Measurements from ENCODE around the gene C12orf54. TPM values are rescaled to one million over a fixed set of nuclear protein-coding genes. Genes with fewer than 3 reads are reported as not detected.

C12orf54 gene
- total and polyA plus RNA-seq, 2 of the 8 experiments (the other 6 are each of a cell fraction or from before 2014, with no cell fraction given) = not detected

DNA sequence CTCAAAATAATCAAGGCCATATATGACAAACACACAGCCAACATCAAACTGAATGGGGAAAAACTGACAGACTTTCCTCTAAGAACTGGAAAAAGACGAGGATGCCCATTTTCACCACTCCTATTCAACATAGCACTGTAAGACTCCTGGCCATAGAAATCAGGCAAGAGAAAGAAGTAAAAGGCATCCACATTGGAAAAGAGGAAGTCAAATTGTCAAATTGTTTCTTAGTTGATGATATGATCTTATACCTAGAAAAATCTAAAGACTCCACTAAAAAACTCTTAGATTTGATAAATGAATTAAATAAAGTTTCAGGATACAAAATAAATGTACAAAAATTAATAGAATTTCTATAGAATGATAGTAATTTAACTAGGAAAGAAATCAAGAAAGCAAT is 54.3 kb downstream of the C12orf54 start:
- DNase-seq (ENCODE audit: low read depth in 1 of 2, low spot score in 2 of 2) (no peak), FAIRE-seq (no peak)
- H2BK12ac ChIP-seq (ENCODE audit: low read depth, low read length) = no peak overlapping the region
- ChIA-PET CTCF (ENCODE audit: partially characterized antibody) (interaction anchor here (10.3 kb wide), 1 partner anchor 81 kb away, joined by 388 read pairs; no protein-coding TSS in a partner anchor), POLR2A (ENCODE audit: partially characterized antibody) (no interaction called here)
- H4K8ac ChIP-seq (ENCODE audit: extremely low read depth, insufficient read depth, low read length) = no peak overlapping the region
- H3K23me2 ChIP-seq (ENCODE audit: low read depth, low read length) = no peaks in the 10 kb centered on the region
- H3K79me2 ChIP-seq (ENCODE audit: control insufficient read depth in 1 of 2, insufficient read depth in 2 of 2, low read length in 2 of 2) = no peaks in the 10 kb centered on the region
- H3K18ac ChIP-seq (ENCODE audit: extremely low read depth, low read length) = no peak overlapping the region
- no peak overlapping the region for H4K5ac ChIP-seq (ENCODE audit: insufficient read length, low read depth, low read length)
- H3K4me3 ChIP-seq (ENCODE audit: extremely low read depth in 1 of 4, insufficient read depth in 2 of 4, low read depth in 3 of 4, low read length in 4 of 4) = no peak overlapping the region
- H3K9me3 ChIP-seq (ENCODE audit: insufficient read depth in 2 of 2, low read depth in 1 of 2, low read length in 1 of 2) = no peaks in the 10 kb centered on the region
- 90% methylated on average over 1 of the region's 1 CpG; no CpG with 5 or more reads in 1 of the 2 experiments for WGBS, 2 experiments (ENCODE audit: extremely low coverage in 1 of 2, insufficient coverage in 1 of 2, insufficient read length in 1 of 2, insufficient replicate concordance in 2 of 2, low coverage in 1 of 2, low lambda C conversion rate in 2 of 2, missing lambda C conversion rate in 1 of 2)
- no peak overlapping the region for H3K27ac ChIP-seq (ENCODE audit: low read depth, low read length)
- H3K27me3 ChIP-seq (replicated peaks in 1 of 4; ENCODE audit: control insufficient read depth in 3 of 4, extremely low read depth in 1 of 4, insufficient read depth in 3 of 4, low read length in 3 of 4) = no peaks in the 10 kb centered on the region
- no peak overlapping the region for H2BK5ac ChIP-seq (ENCODE audit: low read depth, low read length)
- no peak overlapping the region for H4K91ac ChIP-seq (replicated peaks; ENCODE audit: insufficient read length, low read length)
- no peaks in the 10 kb centered on the region for H3K36me3 ChIP-seq (ENCODE audit: control insufficient read depth in 2 of 4, insufficient read depth in 4 of 4, low read length in 3 of 4)
- H3K79me1 ChIP-seq (ENCODE audit: low read depth, low read length) = no peaks in the 10 kb centered on the region
- no peaks in the 10 kb centered on the region for H4K20me1 ChIP-seq (replicated peaks in 1 of 2; ENCODE audit: control insufficient read depth in 1 of 2, insufficient read depth in 2 of 2, low read length in 2 of 2)
- H2BK15ac ChIP-seq (ENCODE audit: low read length) = no peak overlapping the region
- no peaks in the 10 kb centered on the region for H3K4me1 ChIP-seq (replicated peaks in 1 of 4; ENCODE audit: control insufficient read depth in 3 of 4, insufficient read depth in 4 of 4, low read length in 3 of 4)
- no peak overlapping the region for H2BK20ac ChIP-seq (ENCODE audit: low read length)
- no peak overlapping the region for H3K23ac ChIP-seq (ENCODE audit: insufficient read length)
- no peak overlapping the region for H3K4me2 ChIP-seq (ENCODE audit: insufficient read depth in 1 of 2, low read depth in 2 of 2, low read length in 2 of 2)
- no peak overlapping the region for H3K56ac ChIP-seq (replicated peaks; ENCODE audit: insufficient read length, low read depth, low read length)
- H2AK5ac ChIP-seq (ENCODE audit: low read depth, low read length) = no peak overlapping the region
- H3K9ac ChIP-seq (replicated peaks in 1 of 4; ENCODE audit: extremely low read depth in 1 of 4, low read depth in 3 of 4, low read length in 3 of 4) = no peak overlapping the region
- H3K14ac ChIP-seq (ENCODE audit: insufficient read length) = no peak overlapping the region
- H2BK120ac ChIP-seq (replicated peaks; ENCODE audit: low read depth, low read length) = no peak overlapping the region
- no peak overlapping the region for H3K4ac ChIP-seq (replicated peaks; ENCODE audit: insufficient read length, low read depth, low read length)
- H2AFZ ChIP-seq (ENCODE audit: low read length) = no peak overlapping the region
- TF ChIP-seq PHF8 (conservative IDR thresholded peaks at IDR 0.05; ENCODE audit: low read depth, low read length) = no peak
- TF ChIP-seq BACH1 (IDR thresholded peaks at IDR 0.05; ENCODE audit: low read length) = no peak
- TF ChIP-seq EP300 (IDR thresholded peaks at IDR 0.05; ENCODE audit: borderline replicate concordance in 1 of 2, low read depth in 2 of 2, low read length in 2 of 2) = no peak
